NT2/D1 (cell line): ENCODE data around the gene SMPD3.

ENCODE experiments used
- YY1 ChIP-seq: IDR thresholded peaks from 2 replicates; pipeline ENCODE4 v1.6.1; 2011; ENCODE audit not compliant: insufficient read length, insufficient read depth
- ZNF274 ChIP-seq: IDR thresholded peaks from 2 replicates; pipeline ENCODE4 v1.6.1; 2011; ENCODE audit warnings: mild to moderate bottlenecking, low read depth, low read length

DNA sequence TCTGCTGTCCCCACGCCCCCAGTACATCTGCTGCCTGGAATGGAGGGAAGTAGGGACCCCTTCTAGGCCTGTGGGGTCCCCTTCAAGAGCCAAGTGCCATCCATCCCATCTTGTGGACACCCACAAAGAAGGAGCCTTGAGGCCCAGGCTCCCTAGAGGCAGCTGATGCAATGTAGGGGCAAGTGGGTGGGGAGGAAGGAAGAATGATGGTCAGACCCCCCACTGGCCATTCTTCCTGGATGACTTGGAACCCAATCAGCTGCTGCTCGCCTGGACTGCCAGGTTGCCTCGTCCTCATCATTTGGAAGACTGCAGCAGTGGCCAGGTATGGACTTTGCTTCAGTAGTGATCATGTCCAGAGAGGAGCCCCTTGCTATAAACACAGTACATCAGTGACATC lies 48.9 kb downstream of the SMPD3 start:
- TF ChIP-seq YY1 (no peak), ZNF274 (no peak)
